Sigmoid colon (tissue), 4 donors: ENCODE measurements around the gene VPS35L.

Source experiments
- CTCF ChIP-seq, 4 experiments: fragments of 450-650 bp in 3 of 4; fragments of 200-600 bp in 1 of 4; IDR thresholded peaks; one replicate each; pipeline ENCODE4 v1.5.1; 2016 to 2019; ENCODE audit warnings: antibody characterized with exemption in 4 of 4, mild to moderate bottlenecking in 3 of 4, moderate library complexity in 2 of 4
- EP300 ChIP-seq, 4 donors: sonication (generic); formaldehyde crosslinking; IDR thresholded peaks; one replicate each; pipeline ENCODE4 v1.6.1; 2017; ENCODE audit warnings: antibody characterized with exemption in 4 of 4
- POLR2A ChIP-seq, 2 donors: fragments of 450-650 bp; IDR thresholded peaks; one replicate each; pipeline ENCODE4 v1.6.1; 2016; ENCODE audit warnings: antibody characterized with exemption in 2 of 2, mild to moderate bottlenecking in 2 of 2, moderate library complexity in 2 of 2

- TF ChIP-seq CTCF (IDR thresholded peaks at IDR 0.05), result no peak
- TF ChIP-seq POLR2A (IDR thresholded peaks at IDR 0.05), result no peak
- TF ChIP-seq EP300 (IDR thresholded peaks at IDR 0.05), result no peak
These were observed 182.0 kb downstream of the VPS35L start for GRCh38 chr16:19737306-19738038.
